HL-60 (cell line): ENCODE data around the gene RAP1GAP.

Source experiments
- DNase-seq, 2 experiments: peaks; one replicate each; pipeline ENCODE4 v3.0.0-alpha.2; 2010 to 2020; ENCODE audit warnings: low read depth in 1 of 2, low spot score in 1 of 2
- H3K27ac ChIP-seq: fragments of 250-450 bp; sonication (Bioruptor Pico); replicated peaks from 2 replicates; pipeline ENCODE4 v1.5.1; 2020; ENCODE audit warnings: mild to moderate bottlenecking, moderate library complexity
- H3K27me3 ChIP-seq: fragments of 250-450 bp; sonication (Bioruptor Pico); 2 replicates; pipeline ENCODE4 v1.5.1; 2021; ENCODE audit warnings: mild to moderate bottlenecking, moderate library complexity; ENCODE audit not compliant: insufficient read depth, poor library complexity, severe bottlenecking
- H3K4me3 ChIP-seq: replicated peaks from 2 replicates; pipeline ENCODE4 v1.5.1; 2011; ENCODE audit warnings: mild to moderate bottlenecking, control low read depth, low read length; ENCODE audit not compliant: insufficient read depth
- CTCF ChIP-seq: IDR thresholded peaks from one replicate; pipeline ENCODE4 v1.5.1; 2011; ENCODE audit warnings: low read length, control low read depth, inconsistent platforms; ENCODE audit not compliant: insufficient read depth
- GABPA ChIP-seq: IDR thresholded peaks from 2 replicates; pipeline ENCODE4 v1.6.1; 2012; ENCODE audit warnings: low read depth
- POLR2AphosphoS5 ChIP-seq: IDR thresholded peaks from 2 replicates; pipeline ENCODE4 v1.6.1; 2012; ENCODE audit warnings: low read depth
- REST ChIP-seq: IDR thresholded peaks from 2 replicates; pipeline ENCODE4 v1.6.1; 2012; ENCODE audit warnings: low read depth; ENCODE audit not compliant: insufficient replicate concordance
- SPI1 ChIP-seq: IDR thresholded peaks from 2 replicates; pipeline ENCODE4 v1.6.1; 2012; ENCODE audit warnings: low read depth, mild to moderate bottlenecking, borderline replicate concordance

Gene RAP1GAP

DNA sequence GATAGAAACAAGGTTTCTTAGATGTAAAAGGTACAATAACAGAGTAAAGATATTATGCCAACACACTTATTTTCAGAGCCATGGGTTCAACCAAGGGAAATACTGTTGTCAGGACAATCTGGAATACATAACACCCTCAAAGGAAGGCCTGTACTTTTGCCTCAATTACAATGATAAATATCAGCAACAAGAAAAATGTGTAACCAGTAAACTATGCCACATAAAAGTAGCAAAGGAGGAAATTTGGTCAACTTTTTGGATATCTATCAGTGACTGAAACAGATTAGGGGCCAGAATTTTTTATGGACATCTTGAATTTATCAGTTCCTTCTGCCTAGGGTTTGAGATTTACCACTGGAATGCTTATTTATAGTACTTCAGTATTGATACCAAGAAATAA lies 24.6 kb upstream of the RAP1GAP start:
- no peak for TF ChIP-seq CTCF
- TF ChIP-seq REST = no peak
- TF ChIP-seq POLR2AphosphoS5 = no peak
- TF ChIP-seq SPI1 = no peak
- no peak for TF ChIP-seq GABPA
- H3K27me3 ChIP-seq = no peaks in the 10 kb centered on the region
- DNase-seq = no peak
- H3K27ac ChIP-seq = no peak overlapping the region
- no peak overlapping the region for H3K4me3 ChIP-seq

- Histone ChIP-seq H3K4me3 (no peak overlapping the region), H3K27ac (no peak overlapping the region), H3K27me3 (no peaks in the 10 kb centered on the region)
- DNase-seq = no peak
- TF ChIP-seq SPI1 (no peak), CTCF (no peak)
Measured at GRCh38 chr1:21691739-21692138, 22.6 kb upstream of the RAP1GAP start.

DNA sequence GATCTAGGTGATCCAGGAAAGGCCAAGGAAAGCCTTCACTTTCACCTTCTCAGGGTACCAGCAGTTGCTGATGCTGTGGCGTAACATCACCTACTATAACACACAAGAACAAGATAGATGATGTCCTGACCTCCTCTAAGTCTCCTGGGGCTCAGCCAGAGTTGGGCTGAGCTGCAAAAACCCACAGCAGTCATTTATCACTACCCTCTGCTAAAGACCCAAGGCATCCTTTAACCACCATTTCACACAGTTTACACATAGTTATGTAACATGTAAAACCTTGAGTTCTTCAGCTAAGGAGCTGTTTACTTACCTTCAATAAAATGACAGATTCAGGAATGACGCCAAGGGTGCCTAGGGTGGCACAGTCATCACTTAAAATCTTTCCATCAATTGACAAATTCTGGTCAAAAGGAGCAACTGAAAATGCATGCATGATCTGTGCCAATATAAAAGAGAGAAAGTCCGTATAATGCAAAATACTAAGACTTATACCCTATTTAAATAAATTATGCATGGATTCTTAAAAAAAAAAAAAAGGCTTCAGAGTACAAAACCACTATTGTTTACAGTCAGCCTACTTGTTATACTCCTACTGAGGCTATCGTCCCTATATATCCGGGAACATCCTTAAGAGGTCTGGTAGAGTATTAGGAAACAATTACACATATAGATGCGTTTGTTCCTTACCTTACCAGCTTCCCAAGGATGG lies 20.7 kb upstream of the RAP1GAP start:
- H3K27me3 ChIP-seq = no peaks in the 10 kb centered on the region
- H3K27ac ChIP-seq = no peak overlapping the region
- no peak overlapping the region for H3K4me3 ChIP-seq
- DNase-seq = no peak
- TF ChIP-seq REST (no peak), SPI1 (no peak), GABPA (no peak), POLR2AphosphoS5 (no peak), CTCF (no peak)

DNA sequence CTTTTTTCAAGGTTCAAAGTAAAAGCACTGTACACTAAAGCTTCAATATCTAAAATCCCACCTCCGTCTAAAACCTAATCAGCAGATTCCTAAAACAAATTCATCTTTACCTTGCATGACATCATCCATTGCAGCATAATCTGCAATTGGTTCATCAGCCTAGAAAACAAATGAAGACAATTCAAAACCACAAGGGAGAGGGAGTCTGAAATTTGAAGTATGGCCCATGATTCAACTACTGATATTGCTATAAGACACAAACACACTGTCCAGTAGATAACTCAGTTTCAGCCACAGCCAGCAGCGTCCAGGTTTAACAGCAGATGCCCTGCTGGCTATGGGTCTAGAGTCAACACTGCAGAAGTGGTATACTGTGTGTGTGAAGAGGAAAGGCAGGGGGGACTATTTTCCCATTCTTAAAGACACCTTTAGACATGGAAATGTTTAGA lies 17.9 kb upstream of the RAP1GAP start:
- DNase-seq = no peak
- no peak overlapping the region for H3K27ac ChIP-seq
- H3K4me3 ChIP-seq = no peak overlapping the region
- TF ChIP-seq CTCF (no peak), REST (no peak), POLR2AphosphoS5 (no peak), SPI1 (no peak), GABPA (no peak)
- H3K27me3 ChIP-seq = no peaks in the 10 kb centered on the region
